Endothelial cell of umbilical vein (primary cell): Measurements from ENCODE around the gene LRRN4. TPM values are rescaled to one million over a fixed set of nuclear protein-coding genes. Genes with fewer than 3 reads are reported as not detected.

Source experiments
- BruUV-seq: library from RNA; stranded (reverse); fragments of 400-500 nt; replicated peaks from 2 replicates; lab custom pipeline; 2021; lab: Mats Ljungman, UMichigan
- CTCF ChIA-PET: fragments of 300-600, 350-600 bp; sonication (Branson Sonifier 250); formaldehyde crosslinking; loops from one replicate; lab custom pipeline; 2021; ENCODE audit warnings: antibody characterized with exemption, inconsistent platforms; lab: Charles Lee
- POLR2A ChIA-PET: fragments of 300-600, 350-600 bp; sonication (Branson Sonifier 250); formaldehyde crosslinking; loops from one replicate; lab custom pipeline; 2021; ENCODE audit warnings: antibody characterized with exemption, inconsistent platforms; lab: Charles Lee
- DNase-seq: peaks from one replicate; pipeline ENCODE4 v3.0.0-alpha.2; 2011; ENCODE audit warnings: low read depth, low spot score
- FAIRE-seq: peaks from 2 replicates; lab custom pipeline; 2011; peaks lifted over from hg19 to GRCh38; lab: Jason Lieb, UNC
- H2AFZ ChIP-seq: 2 replicates; pipeline ENCODE4 v1.6.0; 2012; ENCODE audit warnings: low read depth, low read length, control low read depth, inconsistent platforms
- H3K27ac ChIP-seq: 2 replicates; pipeline ENCODE4 v1.5.1; 2011; ENCODE audit warnings: low read depth, mild to moderate bottlenecking, control low read depth, low read length, moderate library complexity; ENCODE audit not compliant: insufficient read depth
- H3K27me3 ChIP-seq, 2 experiments: 2 replicates each; pipeline versions ENCODE4 v1.6.0 to v1.6.1; 2011; ENCODE audit warnings: low read length in 2 of 2, mixed read lengths in 1 of 2; ENCODE audit not compliant: control insufficient read depth in 2 of 2, insufficient read depth in 2 of 2
- H3K36me3 ChIP-seq, 2 experiments: 2 replicates in 1 of 2; 3 replicates in 1 of 2; pipeline ENCODE4 v1.5.1; 2011; ENCODE audit warnings: low read length in 2 of 2, mild to moderate bottlenecking in 1 of 2, moderate library complexity in 1 of 2; ENCODE audit not compliant: control insufficient read depth in 2 of 2, insufficient read depth in 2 of 2; ENCODE audit errors: extremely low read depth in 1 of 2
- H3K4me1 ChIP-seq: 3 replicates; pipeline ENCODE4 v1.5.1; 2011; ENCODE audit warnings: mild to moderate bottlenecking, low read length; ENCODE audit not compliant: control insufficient read depth, insufficient read depth; ENCODE audit errors: extremely low read depth
- H3K4me2 ChIP-seq: 2 replicates; pipeline ENCODE4 v1.6.1; 2011; ENCODE audit warnings: low read length, control low read depth, mixed read lengths; ENCODE audit not compliant: insufficient read depth
- H3K4me3 ChIP-seq, 3 experiments: fragments of 200-600 bp in 1 of 3; sonication (generic), shearing (Covaris generic) in 1 of 3; replicated peaks in 1 of 3; 2 replicates each; pipeline ENCODE4 v1.5.1; 2011 to 2016; ENCODE audit warnings: control low read depth in 3 of 3, low read length in 3 of 3, mild to moderate bottlenecking in 2 of 3, inconsistent platforms in 1 of 3, low read depth in 1 of 3, moderate library complexity in 1 of 3; ENCODE audit not compliant: insufficient read depth in 1 of 3
- H3K79me2 ChIP-seq: 2 replicates; pipeline ENCODE4 v1.6.0; 2012; ENCODE audit warnings: low read length, inconsistent platforms; ENCODE audit not compliant: control insufficient read depth, insufficient read depth
- H3K9ac ChIP-seq: replicated peaks from 2 replicates; pipeline ENCODE3; 2011; ENCODE audit warnings: low read length, control low read depth; ENCODE audit not compliant: insufficient read depth; ENCODE audit errors: extremely low read depth
- H3K9me1 ChIP-seq: replicated peaks from 3 replicates; pipeline ENCODE4 v1.6.0; 2011; ENCODE audit warnings: mild to moderate bottlenecking, low read length; ENCODE audit not compliant: control insufficient read depth, insufficient read depth; ENCODE audit errors: extremely low read depth
- H3K9me3 ChIP-seq: replicated peaks from 2 replicates; pipeline ENCODE4 v1.5.1; 2012; ENCODE audit warnings: low read length, inconsistent platforms; ENCODE audit not compliant: control insufficient read depth, insufficient read depth
- H4K20me1 ChIP-seq: replicated peaks from 2 replicates; pipeline ENCODE3; 2011; ENCODE audit warnings: mild to moderate bottlenecking, low read length; ENCODE audit not compliant: control insufficient read depth, insufficient read depth; ENCODE audit errors: extremely low read depth
- FOS ChIP-seq: IDR thresholded peaks from 2 replicates; pipeline ENCODE4 v1.6.1; 2011; ENCODE audit warnings: mild to moderate bottlenecking, low read length, moderate library complexity, borderline replicate concordance; ENCODE audit not compliant: insufficient read depth
- GATA2 ChIP-seq: IDR thresholded peaks from 2 replicates; pipeline ENCODE4 v1.7.0; 2011; ENCODE audit warnings: low read depth, mild to moderate bottlenecking, moderate library complexity, mixed read lengths, low read length; ENCODE audit not compliant: insufficient read length, insufficient read depth
- JUN ChIP-seq: IDR thresholded peaks from 2 replicates; pipeline ENCODE4 v1.6.1; 2011; ENCODE audit warnings: borderline replicate concordance, low read depth; ENCODE audit not compliant: insufficient read length, insufficient read depth
- MAX ChIP-seq: IDR thresholded peaks from 2 replicates; pipeline ENCODE4 v1.6.1; 2011; ENCODE audit not compliant: insufficient read depth, insufficient read length
- MYC ChIP-seq: IDR thresholded peaks from one replicate; pipeline ENCODE4 v1.6.1; 2011; ENCODE audit warnings: mild to moderate bottlenecking, low read depth, low read length
- POLR2A ChIP-seq: IDR thresholded peaks from 2 replicates; pipeline ENCODE4 v1.6.1; 2012; ENCODE audit warnings: low read depth, mild to moderate bottlenecking, control low read depth, low read length
- POLR2AphosphoS5 ChIP-seq: IDR thresholded peaks from 2 replicates; pipeline ENCODE4 v1.6.1; 2012; ENCODE audit warnings: low read depth, mild to moderate bottlenecking, control low read depth, low read length, moderate library complexity; ENCODE audit not compliant: insufficient read depth
- dilution Hi-C: fragments of 300-500 bp; cut with MboI; formaldehyde crosslinking; loops from one replicate; pipeline ENCODE4 v1.15.0; 2019; ENCODE audit warnings: low sequenced_read_pairs; ENCODE audit not compliant: extremely low pct_ligation_motif_present
- intact Hi-C: fragments of 100-400 bp; cut with micrococcal nuclease; formaldehyde crosslinking; loops from one replicate; pipeline ENCODE4 v1.10.0; 2022
- polyA plus RNA-seq, 4 experiments: library from polyadenylated mRNA; depleted of rRNA in 3 of 4; stranded (reverse) in 3 of 4; unstranded in 1 of 4; fragments of >200 nt; gene quantifications; 2 replicates each; pipeline versions ENCODE4 v1.2.1 to v1.2.3, GENCODE V29; 2011 to 2012; ENCODE audit warnings: missing spikeins in 1 of 4
- total RNA-seq: library from RNA; stranded (reverse); gene quantifications from 2 replicates; pipeline ENCODE4 v1.2.3, GENCODE V29; 2021

The LRRN4 gene
- total and polyA plus RNA-seq, 2 donors (not counting 3 experiments of a cell fraction or from before 2014, with no cell fraction given): not detected

- dilution Hi-C loops (no loop called here), intact Hi-C loops (no loop called here)
- no peak for TF ChIP-seq JUN
- no peak for TF ChIP-seq POLR2AphosphoS5
- TF ChIP-seq MYC: no peak
- no peak for TF ChIP-seq MAX
- no peaks in the 10 kb centered on the region for H3K4me1 ChIP-seq
- DNase-seq: no peak
- H3K36me3 ChIP-seq: no peaks in the 10 kb centered on the region
- H3K4me3 ChIP-seq: no peak overlapping the region
- H3K27ac ChIP-seq: no peak overlapping the region
- no peaks in the 10 kb centered on the region for H3K79me2 ChIP-seq
- no peaks in the 10 kb centered on the region for H3K9me1 ChIP-seq
- ChIA-PET POLR2A (no interaction called here), CTCF (interaction anchor here (0.7 kb wide), 1 partner anchor 9 kb away, joined by 3 read pairs; no protein-coding TSS in a partner anchor)
- H3K4me2 ChIP-seq: no peak overlapping the region
- H2AFZ ChIP-seq: no peak overlapping the region
- no peaks in the 10 kb centered on the region for H3K27me3 ChIP-seq
- BruUV-seq: no TSS peak
- H3K9me3 ChIP-seq: no peaks in the 10 kb centered on the region
- H3K9ac ChIP-seq: no peak overlapping the region
- no peak for FAIRE-seq
- no peaks in the 10 kb centered on the region for H4K20me1 ChIP-seq
Measured at GRCh38 chr20:6095409-6095808, 41.5 kb upstream of the LRRN4 start.

- TF ChIP-seq FOS (no peak), MAX (no peak), POLR2A (no peak), GATA2 (no peak), MYC (no peak)
- Histone ChIP-seq H3K4me2 (no peak overlapping the region), H3K4me3 (no peak overlapping the region), H3K9me3 (no peaks in the 10 kb centered on the region), H4K20me1 (no peaks in the 10 kb centered on the region), H3K9ac (no peak overlapping the region), H3K9me1 (no peaks in the 10 kb centered on the region), H3K27me3 (no peaks in the 10 kb centered on the region), H3K27ac (no peak overlapping the region), H3K4me1 (no peaks in the 10 kb centered on the region), H2AFZ (no peak overlapping the region), H3K79me2 (no peaks in the 10 kb centered on the region), H3K36me3 (no peaks in the 10 kb centered on the region)
- ChIA-PET POLR2A (no interaction called here), CTCF (no interaction called here)
- no TSS peak for BruUV-seq
- intact Hi-C loops: no loop called here
- DNase-seq (no peak), FAIRE-seq (no peak)
- dilution Hi-C loops: no loop called here
Measured at GRCh38 chr20:6094565-6094964, 40.7 kb upstream of the LRRN4 start.
